ENCODE results near the gene CEP89.
"Not testable (repeated sequence)": the region's sequence is repeated elsewhere in the genome, so short reads cannot be mapped to it uniquely, and the experiment has no call there.

Gene CEP89

GRCh38 chr19:32895384-32895783 is 76.4 kb downstream of the CEP89 start:
- DNase-seq (ENCODE audit: low read depth in 3 of 3) = no peak

GRCh38 chr19:32891609-32892008 is 80.1 kb downstream of the CEP89 start:
- DNase-seq (ENCODE audit: low read depth in 3 of 3) = no peak

- DNase-seq (ENCODE audit: low read depth in 3 of 3) = no peak
Observed at GRCh38 chr19:32890841-32891240, 80.9 kb downstream of the CEP89 start.

- DNase-seq (ENCODE audit: low read depth in 3 of 3) = no peak
Observed at GRCh38 chr19:32890326-32890725, 81.4 kb downstream of the CEP89 start.

GRCh38 chr19:32889137-32889934 is 82.4 kb downstream of the CEP89 start:
- DNase-seq (ENCODE audit: low read depth in 3 of 3) = no peak

GRCh38 chr19:32887572-32888215 is 84.1 kb downstream of the CEP89 start:
- no peak for DNase-seq (ENCODE audit: low read depth in 3 of 3)

GRCh38 chr19:32886241-32886640 is 85.5 kb downstream of the CEP89 start:
- no peak for DNase-seq (ENCODE audit: low read depth in 3 of 3)

- not testable (repeated sequence) for DNase-seq (ENCODE audit: low read depth in 3 of 3)
Observed at GRCh38 chr19:32885255-32885654, 86.5 kb downstream of the CEP89 start.

- no peak for DNase-seq (ENCODE audit: low read depth in 3 of 3)
Observed at GRCh38 chr19:32881766-32882165, 90.0 kb downstream of the CEP89 start.

GRCh38 chr19:32880622-32881021 is 91.1 kb downstream of the CEP89 start:
- DNase-seq (ENCODE audit: low read depth in 3 of 3) = no peak

- no peak for DNase-seq (ENCODE audit: low read depth in 3 of 3)
Observed at GRCh38 chr19:32879741-32880140, 92.0 kb downstream of the CEP89 start.

- no peak for DNase-seq (ENCODE audit: low read depth in 3 of 3)
Observed at GRCh38 chr19:32878988-32879387, 92.8 kb downstream of the CEP89 start.

GRCh38 chr19:32877977-32878745 is 93.6 kb downstream of the CEP89 start:
- DNase-seq (ENCODE audit: low read depth in 3 of 3) = no peak

- DNase-seq (ENCODE audit: low read depth in 3 of 3) = no peak
Observed at GRCh38 chr19:32877323-32877912, 94.3 kb downstream of the CEP89 start.

- DNase-seq (ENCODE audit: low read depth in 3 of 3) = no peak
Observed at GRCh38 chr19:32876919-32877285, 94.9 kb downstream of the CEP89 start.

GRCh38 chr19:32876236-32876918 is 95.4 kb downstream of the CEP89 start:
- DNase-seq (ENCODE audit: low read depth in 3 of 3) = no peak

- DNase-seq (ENCODE audit: low read depth in 3 of 3) = no peak
Observed at GRCh38 chr19:32875428-32875827, 96.3 kb downstream of the CEP89 start.

- no peak for DNase-seq (ENCODE audit: low read depth in 3 of 3)
Observed at GRCh38 chr19:32874605-32875004, 97.2 kb downstream of the CEP89 start.

GRCh38 chr19:32873247-32873959 is 98.4 kb downstream of the CEP89 start:
- peak in 2 of 3 donors; percentile 2 to 16 for DNase-seq (ENCODE audit: low read depth in 3 of 3)

GRCh38 chr19:32872391-32872790 is 99.4 kb downstream of the CEP89 start:
- no peak for DNase-seq (ENCODE audit: low read depth in 3 of 3)

GRCh38 chr19:32870981-32871451 is 100.7 kb downstream of the CEP89 start:
- DNase-seq (ENCODE audit: low read depth in 3 of 3) = no peak
